Renal cortical epithelial cell (primary cell): Measurements from ENCODE around the gene PHLPP1. TPM values are rescaled to one million over a fixed set of nuclear protein-coding genes. Genes with fewer than 3 reads are reported as not detected.
A peak's percentile ranks its signal among the peaks of the same experiment; 100 is the strongest.
"Not testable (repeated sequence)": the region's sequence is repeated elsewhere in the genome, so short reads cannot be mapped to it uniquely, and the experiment has no call there.

Source experiments
- DNase-seq: peaks from one replicate; pipeline ENCODE4 v3.0.0-alpha.2; 2011; ENCODE audit warnings: low read depth
- total RNA-seq: library from RNA; depleted of rRNA; stranded (reverse); fragments of >200 nt; gene quantifications from 2 replicates; pipeline ENCODE4 v1.2.3, GENCODE V29; 2014

Gene PHLPP1
- total RNA-seq = 9.2 and 13.2 TPM in 2 replicates

- no peak for DNase-seq
Measured at GRCh38 chr18:62715436-62715758, at the start of gene PHLPP1. TSS of gene PHLPP1 (plus strand) at chr18:62715541. CDS start at chr18:62715684, 143 bp downstream.

- DNase-seq = no peak
Measured at GRCh38 chr18:62669225-62669624, 46.1 kb upstream of the PHLPP1 start.

DNA sequence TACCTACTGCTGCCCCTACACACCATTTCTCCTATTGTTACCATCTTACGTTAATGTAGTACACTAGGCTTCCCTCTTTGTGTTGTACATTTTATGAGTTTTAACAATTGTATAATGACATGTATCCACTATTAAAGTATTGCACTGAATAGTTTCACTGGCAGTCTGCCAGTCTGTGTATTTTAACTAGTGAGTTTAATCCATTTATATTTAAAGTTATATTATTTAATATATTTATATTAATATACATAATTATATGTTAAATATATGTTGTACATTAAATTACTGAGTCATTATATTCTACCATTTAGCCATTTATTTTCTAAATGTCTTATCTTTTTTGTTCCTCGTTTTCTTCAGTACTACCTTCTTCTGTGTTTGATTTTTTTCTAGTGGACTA is 44.8 kb upstream of the PHLPP1 start:
- no peak for DNase-seq

DNA sequence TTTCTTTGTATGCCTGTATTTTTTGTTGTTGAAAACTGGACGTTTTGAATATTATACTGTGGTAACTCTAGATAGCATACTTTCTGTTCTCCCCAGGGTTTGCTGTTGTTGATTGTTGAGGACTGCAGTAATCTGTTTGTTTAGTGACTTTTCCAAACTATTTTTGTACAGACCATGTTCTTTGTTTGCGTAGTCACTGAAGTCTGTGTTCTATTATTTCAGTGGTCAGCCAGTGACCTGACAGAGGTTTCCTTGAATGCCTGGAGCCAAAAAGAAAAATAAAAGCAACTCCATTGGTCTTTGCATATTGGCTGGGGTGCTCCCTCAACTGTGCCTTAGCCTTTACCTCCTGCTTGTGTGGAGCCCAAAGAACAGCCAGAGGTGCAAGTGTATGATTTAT is 42.7 kb upstream of the PHLPP1 start:
- DNase-seq = peak; percentile 7

DNA sequence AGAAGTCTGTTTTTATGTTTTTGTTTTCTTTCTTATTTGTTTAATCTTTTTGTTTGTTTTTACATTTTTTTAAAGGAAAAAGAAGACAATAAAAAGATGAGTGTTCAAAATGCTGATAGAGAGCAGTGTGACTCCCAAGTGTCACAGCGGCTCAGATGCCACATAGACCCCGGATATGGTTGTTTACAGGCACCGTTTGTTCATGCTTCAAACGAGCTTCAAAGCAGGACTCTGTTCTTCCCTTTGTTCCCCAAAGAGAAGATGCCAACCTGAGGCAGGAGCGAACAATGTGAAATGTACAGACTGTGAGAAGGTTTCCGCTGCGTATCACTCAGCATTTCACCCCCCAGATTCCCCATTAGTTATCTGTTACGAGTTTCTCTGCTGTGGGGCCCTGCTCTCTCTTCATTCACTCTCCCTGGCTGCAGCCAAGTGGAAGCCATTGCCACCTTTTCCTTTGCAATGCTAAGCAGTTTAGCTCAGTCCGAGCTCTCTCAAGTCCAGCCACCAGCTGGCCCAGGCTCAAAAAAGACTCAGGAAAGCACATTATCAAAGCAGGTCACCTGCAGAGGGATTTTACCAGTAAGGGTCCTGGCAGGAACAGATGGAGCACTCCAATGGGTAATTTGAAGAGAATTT is 36.4 kb upstream of the PHLPP1 start:
- no peak for DNase-seq

GRCh38 chr18:62682371-62682770 is 33.0 kb upstream of the PHLPP1 start:
- no peak for DNase-seq

DNA sequence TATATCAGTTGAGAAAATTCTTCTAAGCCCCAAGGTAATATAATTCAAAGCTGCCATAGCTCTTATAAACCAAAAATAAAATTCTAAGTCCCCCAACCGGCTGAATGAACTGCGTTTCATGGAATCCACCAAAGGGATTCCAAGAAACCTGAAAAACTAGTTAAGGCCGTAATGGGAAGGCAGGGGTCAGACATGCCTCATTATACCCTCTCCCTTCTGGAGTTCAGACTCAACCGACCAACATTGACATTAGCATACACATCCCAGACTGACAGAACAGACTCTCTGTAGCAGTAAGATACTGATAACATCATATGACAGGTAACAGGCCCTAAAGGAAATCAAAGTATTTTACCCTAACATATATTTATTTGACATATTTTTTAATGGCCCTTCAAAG is 31.4 kb upstream of the PHLPP1 start:
- no peak for DNase-seq

DNA sequence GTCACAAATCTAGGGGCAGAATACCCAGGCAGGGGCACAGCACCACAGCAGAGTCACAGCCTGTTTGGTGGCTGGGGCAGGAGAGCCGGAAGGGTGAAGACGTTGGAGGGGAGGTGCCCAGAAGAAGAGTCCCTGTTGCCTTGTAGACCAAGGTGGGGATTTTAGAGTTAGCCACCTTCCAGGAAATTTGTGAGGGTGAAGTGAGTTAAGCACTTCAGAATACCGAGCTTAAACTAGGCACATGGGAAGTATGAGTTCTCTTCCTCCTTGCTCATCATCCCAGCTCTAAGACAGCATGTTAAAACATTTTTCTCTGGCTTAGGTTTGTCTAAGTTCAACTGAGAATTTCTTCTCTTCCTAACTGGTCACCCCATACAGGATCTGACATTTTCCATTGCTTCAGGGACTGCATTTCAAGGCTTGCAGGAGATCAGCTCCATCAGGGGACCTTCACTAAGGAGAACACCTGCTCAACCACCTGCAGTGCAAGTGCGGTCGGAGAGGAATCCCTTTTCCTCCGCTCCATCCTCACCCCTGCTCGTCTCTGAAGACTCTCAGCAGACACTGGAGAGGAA is 26.5 kb upstream of the PHLPP1 start:
- no peak for DNase-seq

DNA sequence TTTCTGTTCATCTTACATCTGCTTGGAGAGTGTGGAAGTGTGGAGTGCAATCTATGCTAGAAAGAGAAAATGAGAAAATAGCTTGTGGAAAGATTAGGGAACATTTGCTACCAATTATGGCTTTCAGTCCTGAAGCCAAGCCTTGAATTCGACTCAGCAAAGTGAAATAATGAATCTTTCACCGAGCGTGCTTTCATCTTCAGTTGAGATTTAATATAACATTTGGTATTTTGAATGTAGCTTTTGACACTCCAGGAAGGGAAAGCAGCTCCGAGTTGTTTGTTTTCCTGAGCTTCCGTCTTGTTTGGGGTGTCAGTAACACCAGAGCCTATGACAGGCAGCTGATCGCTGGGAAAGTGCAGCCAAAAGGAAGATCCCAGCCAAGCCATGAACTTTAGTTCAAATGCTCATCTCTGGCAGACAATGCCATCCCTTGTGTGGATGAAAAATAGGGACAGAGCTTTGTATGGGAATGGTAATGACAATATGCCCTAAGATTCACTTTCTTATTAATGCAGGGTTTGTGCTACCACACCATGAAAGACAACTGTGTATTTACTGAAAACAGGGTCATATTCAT is 25.0 kb upstream of the PHLPP1 start:
- DNase-seq = no peak

GRCh38 chr18:62693659-62694058 is 21.7 kb upstream of the PHLPP1 start:
- DNase-seq = no peak

- no peak for DNase-seq
Measured at GRCh38 chr18:62697636-62698035, 17.7 kb upstream of the PHLPP1 start.

- DNase-seq = no peak
Measured at GRCh38 chr18:62702259-62702658, 13.1 kb upstream of the PHLPP1 start.

GRCh38 chr18:62706879-62707278 is 8.5 kb upstream of the PHLPP1 start:
- DNase-seq = not testable (repeated sequence)

GRCh38 chr18:62709908-62710307 is 5.4 kb upstream of the PHLPP1 start:
- not testable (repeated sequence) for DNase-seq

DNA sequence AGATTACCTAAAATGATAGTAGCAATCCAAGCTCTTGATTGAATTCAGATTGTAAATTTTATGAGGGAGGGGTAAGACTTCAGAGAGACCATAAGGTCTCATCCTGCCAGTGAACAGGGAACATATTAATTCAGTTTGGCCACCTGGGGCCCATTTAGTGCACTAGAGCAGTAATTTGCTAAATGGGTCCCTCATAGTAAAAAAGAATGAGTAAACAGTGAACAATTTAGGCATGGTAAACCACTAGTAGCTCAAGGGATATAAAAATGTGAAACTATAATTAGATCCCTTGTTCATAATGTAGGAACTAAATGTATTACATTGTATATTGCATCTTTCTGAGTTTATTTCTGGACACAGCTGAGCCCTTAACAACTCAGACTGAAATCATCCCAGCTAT is 4.9 kb upstream of the PHLPP1 start:
- DNase-seq = no peak

GRCh38 chr18:62711781-62712180 is 3.6 kb upstream of the PHLPP1 start:
- no peak for DNase-seq

DNA sequence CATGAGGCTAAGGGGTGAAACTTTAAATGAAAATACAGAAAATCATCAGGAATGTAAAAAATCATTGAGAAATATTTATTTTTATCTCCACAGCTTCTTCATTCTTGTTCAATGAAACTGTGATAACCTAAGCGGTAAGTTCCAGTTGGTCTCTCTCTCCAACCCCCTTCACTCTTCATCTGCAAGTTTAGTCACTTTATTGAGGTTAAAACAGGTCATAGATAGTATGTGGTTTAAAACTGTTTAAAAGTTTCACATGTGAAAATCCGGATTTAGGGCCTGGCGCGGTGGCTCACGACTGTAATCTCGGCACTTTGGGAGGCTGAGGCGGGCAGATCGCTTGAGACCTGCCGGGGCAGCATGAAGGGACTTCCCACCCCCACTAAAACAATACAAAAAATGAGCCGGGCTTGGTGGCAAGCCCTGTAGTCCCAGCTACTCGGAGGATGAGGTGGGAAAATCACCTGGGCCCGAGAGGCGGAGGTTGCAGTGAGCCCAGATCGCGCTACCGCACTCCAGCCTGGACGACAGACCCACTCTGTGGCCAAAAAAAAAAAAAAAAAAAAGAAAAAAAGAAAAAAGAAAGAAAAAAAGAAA is 1.6 kb upstream of the PHLPP1 start:
- DNase-seq = no peak

DNA sequence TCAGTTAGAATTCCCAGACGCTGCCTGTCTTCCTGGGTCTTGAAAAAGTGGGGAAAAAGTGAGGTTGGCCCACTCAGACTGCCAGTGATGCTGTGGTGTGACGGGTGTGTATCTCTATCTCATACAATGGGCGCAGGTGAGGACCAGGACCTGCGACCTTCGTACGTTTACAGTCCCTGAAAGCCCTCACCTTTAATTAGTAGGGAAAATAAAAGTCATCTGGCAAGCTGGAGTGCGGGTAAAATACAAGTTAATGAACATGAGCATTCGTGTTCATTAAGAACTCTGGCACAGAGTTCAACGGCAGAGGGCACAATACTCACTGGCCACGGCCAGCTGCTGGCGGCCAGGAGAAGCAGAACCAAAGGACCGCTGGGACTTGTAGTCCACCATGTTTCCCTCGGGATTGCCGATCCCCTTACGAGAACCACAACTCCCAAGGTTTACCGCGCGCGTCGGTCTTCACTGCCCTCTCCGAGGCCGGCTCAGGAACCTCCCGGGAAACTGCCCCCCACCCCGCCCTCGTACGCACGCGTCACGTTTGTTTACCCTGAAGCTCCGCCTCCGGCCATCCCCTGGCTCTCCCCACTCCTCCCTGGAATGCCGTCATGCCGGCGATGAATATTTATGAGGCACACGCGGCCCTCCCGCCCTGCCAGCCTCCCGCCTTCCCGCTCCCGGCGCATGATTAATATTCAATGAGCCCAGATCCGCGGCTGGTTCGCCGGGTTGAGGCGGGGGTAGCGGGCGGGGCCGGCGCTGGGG is 488 bp upstream of the PHLPP1 start:
- peak; percentile 99 for DNase-seq

- peak; percentile 19 for DNase-seq
Measured at GRCh38 chr18:62715759-62716615, 646 bp downstream of the PHLPP1 start.

DNA sequence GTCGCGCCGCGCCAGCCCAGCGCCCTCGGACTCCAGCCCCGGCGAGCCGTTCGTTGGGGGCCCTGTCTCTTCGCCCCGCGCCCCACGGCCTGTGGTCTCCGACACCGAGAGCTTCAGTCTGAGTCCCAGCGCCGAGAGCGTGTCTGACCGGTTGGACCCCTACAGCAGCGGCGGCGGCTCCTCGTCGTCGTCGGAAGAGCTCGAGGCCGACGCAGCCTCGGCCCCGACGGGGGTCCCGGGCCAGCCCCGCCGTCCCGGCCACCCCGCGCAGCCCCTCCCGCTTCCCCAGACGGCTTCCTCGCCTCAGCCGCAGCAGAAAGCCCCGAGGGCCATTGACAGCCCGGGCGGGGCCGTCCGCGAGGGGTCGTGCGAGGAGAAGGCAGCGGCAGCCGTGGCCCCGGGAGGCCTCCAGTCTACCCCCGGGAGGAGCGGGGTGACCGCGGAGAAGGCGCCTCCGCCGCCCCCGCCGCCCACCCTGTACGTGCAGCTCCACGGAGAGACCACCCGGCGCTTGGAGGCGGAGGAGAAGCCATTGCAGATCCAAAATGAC is 1.4 kb downstream of the PHLPP1 start:
- no peak for DNase-seq
